Activated CD8-positive, alpha-beta memory T cell treated with anti-CD3 and anti-CD28 coated beads, Interleukin-2, amount 50 U/mL, for 24 hours (primary cell): ENCODE data around the gene MED22.
A peak's percentile ranks its signal among the peaks of the same experiment; 100 is the strongest.
"Not testable (repeated sequence)": the region's sequence is repeated elsewhere in the genome, so short reads cannot be mapped to it uniquely, and the experiment has no call there.

Experiments used
- DNase-seq: peaks from one replicate; pipeline ENCODE4 v3.0.0-alpha.2; 2020; ENCODE audit errors: extremely low read depth

The MED22 gene

DNA sequence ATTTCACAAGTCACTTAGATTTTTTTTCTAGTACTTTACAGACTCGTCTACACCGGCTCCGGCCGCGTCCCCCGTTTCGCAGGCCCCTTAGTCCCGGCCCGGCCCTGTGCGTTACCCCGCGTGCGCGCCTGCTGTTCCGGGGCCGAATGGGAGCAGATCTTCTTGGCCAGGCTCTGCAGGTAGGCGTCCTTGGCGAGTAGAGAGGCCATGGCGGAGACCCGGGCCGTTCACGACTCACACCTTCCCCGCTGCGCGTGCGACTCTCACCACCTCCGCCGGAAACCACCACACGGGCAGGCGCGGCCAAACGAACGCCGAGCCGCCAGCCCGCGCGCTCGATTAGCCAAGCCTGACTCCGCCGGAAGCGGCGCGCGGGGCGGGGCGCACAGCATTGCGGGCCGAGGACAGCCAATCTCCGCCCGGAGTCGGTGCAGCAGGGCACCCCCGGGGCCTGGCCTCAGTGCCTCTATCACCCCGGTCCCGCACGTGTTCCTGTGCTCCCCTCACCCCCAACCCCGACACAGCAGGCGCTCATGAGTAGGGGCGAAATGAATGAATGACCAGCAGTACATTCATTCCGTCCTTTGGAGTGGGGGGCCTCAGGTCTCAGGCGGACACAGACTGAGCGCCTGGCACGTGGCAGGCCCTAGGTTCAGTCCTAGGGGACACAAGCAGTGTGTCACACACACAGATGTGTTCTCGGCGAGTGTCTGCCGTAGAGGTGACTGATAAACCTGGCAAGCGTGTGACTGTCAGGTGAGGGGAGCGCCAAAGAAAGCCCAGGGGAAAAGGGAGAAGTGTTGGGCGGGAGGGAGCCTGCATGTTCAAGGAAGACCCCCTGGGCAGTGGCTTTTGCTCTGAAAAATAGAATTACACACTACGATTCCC lies 11.8 kb downstream of the MED22 start, which contains the start of gene SURF6:
SURF6 (minus strand) TSS at position 265 of the 888 bp plus-strand sequence; CDS start at position 209, 56 bp downstream.
- peak; percentile 84 for DNase-seq

DNA sequence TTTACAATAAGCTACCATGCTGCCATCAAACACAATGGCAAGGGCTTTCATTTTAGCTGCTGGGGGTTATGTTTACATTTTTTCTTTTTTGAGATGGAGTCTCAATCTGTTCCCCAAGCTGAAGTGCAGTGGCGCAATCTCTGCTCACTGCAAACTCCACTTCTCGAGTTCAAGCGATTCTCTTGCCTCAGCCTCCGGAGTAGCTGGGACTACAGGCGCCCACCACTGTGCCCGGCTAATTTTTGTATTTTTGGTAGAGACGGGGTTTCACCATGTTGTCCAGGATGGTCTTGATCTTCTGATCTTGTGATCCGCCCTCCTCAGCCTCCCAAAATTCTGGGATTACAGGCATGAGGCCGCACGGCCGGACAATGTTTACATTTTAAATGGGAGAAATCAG lies 13.0 kb downstream of the MED22 start:
- not testable (repeated sequence) for DNase-seq

DNA sequence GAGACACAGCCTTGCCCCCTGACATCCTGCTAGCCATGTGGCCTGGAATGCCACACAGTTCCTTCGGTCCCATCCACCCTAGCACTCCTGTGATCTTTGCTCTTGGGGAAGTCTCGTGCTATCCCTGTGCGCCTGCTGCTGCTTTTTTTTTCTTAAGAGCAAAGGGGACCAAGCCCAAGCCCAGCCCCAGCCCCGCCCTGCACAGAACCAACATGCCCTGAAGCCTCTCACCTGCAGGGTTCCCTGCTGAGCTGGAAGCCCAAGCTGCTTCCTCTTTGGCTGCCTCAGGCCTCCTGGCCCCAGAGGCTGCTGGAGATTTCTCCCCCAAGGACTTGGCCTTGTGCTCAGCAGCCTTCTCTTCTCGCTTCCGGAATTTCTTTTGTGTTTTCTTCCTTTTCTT lies 13.8 kb downstream of the MED22 start:
- no peak for DNase-seq

DNA sequence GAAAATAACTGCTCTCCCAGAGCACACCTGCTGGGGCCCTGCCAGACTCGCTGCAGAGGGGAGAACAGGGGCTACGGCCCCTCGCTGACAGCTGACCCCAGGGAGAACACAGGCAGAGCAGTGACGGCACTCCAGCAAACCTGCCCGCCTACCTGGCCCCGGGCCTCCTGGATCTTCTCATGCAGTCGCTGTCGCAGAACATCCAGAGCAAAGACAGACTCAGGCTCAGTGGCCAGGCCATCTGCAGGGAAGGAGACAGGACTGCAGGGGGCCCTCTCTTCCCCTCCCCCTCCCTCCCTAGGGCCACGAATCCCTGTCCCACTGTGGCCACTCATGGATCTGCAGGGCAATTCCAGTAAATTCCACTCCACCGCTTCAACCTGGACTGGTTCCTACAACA lies 14.4 kb downstream of the MED22 start:
- DNase-seq = no peak

DNA sequence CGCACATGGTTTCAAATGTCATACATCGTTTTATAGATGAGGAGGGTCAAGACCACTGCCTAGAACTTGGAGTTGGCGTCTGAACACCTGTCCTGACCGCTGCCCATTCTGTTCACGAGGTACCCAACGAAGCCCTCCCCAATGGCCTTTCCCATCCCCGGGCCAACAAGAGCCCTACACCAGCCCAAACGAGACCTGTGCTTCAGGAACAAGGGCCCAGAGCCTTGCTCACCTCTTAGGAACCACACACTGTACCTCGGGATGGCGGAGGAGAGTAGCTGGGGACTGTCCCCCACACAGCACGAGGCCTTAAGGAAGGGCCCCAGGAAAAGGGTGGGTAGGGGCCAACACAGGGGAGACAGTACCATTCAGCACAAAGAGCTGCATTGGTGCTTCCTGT lies 14.9 kb downstream of the MED22 start:
- no peak for DNase-seq

DNA sequence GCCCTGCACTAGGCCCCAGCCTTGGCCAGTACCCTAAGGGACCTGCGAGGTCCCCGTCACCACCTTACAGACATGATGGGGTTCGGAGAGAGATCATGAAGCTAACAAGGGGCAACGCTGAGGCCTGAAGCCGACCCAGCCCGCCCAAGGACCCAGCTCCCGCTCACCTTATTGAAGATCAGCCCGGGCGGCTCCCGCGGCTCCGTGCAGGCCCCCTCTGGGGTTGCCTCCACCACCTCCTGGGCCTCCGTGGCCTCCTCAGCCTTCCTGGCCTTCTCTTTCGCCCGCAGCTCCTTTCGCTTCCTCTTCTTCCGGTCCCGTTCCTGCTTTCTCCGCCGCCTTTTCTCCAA lies 15.6 kb downstream of the MED22 start:
- DNase-seq = no peak

DNA sequence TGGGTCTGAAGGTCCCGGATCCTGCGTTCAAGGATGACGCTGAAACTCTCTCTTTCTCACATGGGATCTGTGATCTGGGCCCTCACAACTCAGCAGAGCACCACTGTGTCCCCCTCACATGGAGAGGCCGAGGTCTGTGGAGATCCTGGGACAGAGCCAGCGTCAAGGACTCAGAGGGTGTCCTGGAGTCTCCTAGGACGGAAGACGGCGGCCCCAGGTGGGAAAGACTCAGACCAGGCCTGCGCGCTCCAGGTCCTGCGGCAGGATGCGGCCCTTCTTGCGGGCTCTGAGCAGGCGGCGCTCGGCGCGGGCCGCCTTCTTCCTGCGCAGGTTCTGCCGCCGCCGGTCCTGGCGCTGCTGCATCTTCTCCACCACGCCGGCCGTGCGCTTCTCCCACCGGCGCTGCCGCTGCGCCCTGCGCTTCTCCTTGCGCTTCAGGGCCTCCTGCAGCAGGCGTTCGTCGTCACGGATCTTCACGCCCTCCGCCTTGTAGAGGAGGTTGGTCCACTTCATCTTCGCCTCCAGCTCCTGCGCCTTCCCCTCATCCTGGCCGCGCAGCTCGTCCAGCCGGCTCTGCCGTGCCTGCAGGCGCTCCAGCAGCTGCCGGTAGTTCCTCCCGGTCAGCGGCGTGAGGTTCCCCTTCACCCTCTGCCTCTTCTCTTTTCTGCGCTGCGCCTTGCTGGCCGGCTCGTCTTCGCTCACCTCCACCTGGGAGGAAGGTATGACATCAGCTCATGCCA lies 16.1 kb downstream of the MED22 start:
- DNase-seq = no peak

DNA sequence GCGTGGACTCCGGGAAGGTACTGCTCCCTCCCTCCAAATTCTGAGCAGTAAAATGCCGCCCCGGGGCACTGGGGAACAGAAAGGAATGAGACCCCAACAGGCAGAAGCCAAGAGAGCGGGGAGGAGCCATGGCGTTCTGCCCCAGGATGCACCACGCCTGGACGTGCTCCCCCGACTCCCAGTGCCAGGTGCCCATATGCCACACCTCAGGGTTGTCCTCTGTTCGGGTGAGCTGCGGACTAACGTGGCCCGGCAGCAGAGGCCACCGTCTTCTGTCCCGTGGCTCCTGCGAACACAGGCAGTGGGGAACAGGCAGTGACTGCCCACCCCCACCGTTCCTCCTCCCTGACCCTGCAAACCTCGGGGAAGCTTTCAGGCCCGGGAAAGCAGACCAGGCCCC lies 16.7 kb downstream of the MED22 start:
- no peak for DNase-seq

DNA sequence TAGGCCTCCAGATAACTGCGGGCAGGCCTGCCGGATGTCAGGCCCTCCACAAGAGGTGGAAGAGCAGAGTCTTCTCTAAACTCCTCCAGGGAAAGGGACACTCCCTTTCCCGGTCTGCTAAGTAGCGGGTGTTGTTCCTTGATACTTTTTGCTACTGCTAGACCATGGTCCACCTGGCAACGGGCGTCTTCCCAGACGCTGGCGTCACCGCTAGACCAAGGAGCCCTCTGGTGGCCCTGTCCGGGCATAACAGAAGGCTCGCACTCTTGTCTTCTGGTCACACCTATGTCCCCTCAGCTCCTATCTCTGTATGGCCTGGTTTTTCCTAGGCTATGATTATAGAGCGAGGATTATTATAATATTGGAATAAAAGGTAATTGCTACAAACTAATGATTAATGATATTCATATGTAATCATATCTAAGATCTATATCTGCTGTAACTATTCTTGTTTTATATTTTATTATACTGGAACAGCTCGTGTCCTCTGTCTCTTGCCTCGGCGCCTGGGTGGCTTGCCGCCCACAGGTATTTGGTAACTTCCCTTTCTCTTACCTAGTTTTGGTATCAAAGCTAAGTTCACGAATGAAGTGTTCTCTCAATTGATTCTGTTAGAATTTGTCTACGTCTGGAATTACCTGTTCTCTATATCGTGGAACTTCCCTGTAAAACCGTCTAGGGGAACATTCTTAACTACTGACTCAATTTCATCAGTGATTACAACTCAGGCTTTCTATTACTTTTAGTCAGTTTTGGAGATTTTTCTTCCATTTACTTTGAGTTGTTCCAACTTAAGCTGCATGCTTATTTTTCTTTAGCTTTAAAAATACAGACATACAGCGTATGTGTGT lies 18.4 kb downstream of the MED22 start:
- DNase-seq = not testable (repeated sequence)

DNA sequence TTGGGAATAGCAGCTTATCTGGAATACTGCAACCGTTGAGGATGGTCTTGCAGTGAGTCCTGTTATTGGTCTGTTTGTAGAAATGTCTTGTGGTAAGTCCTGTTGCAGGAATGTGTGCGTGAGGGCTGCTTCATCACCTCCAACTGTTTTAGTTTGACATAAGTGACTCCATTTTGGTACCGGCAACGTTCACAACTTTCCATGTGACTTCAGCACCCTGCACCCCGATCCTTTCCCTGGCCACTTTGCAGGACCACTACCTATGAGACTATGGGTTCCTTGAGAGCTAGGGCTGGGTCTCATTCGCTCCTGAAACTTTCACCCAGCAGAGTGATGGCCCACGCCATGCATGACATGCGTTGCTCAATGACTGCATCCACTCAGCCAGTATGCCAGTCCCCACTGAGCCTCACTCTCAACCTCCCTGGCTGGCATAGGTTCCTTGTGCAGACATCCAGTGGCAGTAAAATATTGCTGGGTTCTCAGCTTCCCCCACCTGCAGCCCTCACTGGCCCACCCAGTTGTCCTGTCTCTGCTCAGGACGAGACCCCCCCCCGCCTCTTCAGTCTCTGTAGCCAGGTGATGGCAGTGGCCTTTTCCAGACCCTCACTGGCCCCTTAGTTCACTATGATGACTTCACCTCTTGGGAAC lies 20.0 kb downstream of the MED22 start:
- no peak for DNase-seq

DNA sequence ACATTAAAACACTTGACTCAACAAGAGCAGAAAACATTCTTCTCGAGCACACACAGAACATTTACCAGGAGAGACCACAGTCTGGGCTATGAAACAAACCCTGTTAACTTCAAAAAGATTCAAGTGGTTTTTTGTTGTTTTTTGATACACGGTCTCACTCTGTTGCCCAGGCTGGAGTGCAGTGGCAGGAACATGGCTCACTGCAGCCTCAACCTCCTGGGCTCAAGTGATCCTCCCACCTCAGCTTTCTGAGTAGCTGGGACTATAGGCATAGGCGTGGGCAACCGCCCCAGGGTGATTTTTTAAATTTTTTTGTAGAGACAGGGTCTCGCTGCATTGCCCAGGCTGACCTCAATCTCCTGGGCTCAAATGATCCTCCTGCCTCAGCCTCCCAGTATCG lies 20.9 kb downstream of the MED22 start:
- not testable (repeated sequence) for DNase-seq

DNA sequence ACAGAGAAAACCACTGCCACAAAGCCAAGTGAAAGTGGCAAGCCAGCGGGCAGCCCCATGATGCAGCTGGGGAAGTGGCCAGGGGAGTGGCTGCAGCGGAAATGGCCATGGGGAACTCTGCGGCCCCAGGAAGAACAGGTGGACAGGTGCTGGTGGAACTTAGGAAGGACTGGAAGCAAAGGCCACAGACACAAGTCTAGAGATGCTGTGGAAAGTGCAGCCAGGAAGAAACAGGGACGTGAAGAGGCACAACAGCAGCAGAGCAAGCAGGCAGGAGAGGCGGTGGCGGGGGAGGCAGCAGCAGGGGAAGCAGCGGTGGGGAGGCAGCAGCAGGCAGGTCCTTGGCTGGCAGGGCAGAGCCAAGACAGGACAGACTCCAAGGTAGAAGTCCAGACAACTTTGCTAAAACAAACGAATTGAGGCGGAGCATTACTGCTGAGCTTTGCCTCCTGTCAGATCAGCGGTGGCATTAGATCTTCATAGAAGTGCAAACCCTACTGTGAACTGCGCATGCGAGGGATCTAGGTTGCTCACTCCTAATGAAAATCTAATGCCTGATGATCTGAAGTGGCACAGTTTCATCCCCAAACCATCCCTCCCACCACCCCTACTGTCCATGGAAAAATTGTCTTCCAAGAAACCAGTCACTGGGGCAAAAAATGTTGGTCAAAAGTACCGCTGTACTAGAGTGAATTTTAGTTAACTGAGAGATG lies 23.8 kb downstream of the MED22 start:
- DNase-seq = no peak

DNA sequence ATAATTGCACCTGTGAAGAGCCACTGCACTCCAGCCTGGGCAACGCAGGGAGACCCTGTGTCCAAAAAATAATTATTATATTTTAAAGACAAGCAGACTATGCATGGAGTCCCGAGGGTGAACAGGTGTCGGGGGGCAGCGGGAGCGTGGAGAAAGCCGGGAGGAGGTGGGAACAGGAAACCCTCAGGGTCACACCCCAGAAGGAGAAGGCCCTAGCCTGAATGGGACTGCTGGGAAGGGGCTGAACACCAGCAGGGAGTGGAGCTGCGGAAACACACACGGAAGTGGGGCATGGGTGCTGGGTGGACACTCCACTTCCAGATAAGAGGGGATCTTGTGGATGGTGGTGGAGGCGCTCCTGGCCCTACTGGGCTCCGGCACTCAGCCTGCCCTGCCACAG lies 24.7 kb downstream of the MED22 start:
- DNase-seq = no peak

DNA sequence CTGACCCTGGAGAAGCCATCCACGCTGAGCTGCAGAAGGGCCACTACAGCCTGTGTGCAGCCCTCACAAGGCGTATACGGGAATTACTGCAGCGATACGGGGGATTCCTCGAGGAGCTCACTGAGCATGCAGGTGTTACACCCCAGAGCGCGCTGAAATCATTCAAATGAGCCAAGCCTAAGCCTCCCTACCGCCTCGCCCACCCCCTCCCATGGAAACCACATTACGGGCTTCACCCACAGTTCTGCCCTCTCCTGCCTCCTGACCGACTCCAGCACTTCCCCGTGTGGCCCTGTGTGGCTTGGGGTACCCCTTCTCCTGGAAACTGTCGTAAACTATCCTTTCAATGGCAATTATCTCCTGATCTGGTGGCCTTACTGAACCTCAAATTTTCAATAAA lies 25.2 kb downstream of the MED22 start:
- no peak for DNase-seq

DNA sequence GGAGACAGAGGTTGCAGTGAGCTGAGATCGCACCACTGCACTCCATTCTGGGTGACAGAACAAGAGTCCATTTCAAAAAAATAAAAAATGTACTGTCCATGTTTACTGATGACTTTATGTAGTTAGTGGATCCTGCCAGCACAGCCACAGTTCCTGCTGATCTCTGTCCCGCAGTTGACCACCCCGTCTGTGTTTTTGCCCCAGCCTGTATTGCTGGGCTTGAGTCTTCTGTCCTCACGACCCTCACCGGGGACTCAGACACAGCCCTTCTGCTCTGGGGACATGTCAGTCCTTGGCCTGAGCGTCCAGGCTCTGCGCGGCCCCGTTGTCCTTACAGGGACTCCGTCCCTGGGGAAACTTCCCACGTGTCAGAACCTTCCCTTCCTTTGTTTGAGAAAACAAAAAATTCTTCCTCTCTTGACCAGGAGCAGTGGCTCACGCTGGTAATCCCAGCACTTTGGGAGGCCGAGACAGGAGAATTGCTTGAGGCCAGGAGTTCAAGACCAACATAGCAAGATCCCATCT lies 26.5 kb downstream of the MED22 start:
- DNase-seq = no peak

DNA sequence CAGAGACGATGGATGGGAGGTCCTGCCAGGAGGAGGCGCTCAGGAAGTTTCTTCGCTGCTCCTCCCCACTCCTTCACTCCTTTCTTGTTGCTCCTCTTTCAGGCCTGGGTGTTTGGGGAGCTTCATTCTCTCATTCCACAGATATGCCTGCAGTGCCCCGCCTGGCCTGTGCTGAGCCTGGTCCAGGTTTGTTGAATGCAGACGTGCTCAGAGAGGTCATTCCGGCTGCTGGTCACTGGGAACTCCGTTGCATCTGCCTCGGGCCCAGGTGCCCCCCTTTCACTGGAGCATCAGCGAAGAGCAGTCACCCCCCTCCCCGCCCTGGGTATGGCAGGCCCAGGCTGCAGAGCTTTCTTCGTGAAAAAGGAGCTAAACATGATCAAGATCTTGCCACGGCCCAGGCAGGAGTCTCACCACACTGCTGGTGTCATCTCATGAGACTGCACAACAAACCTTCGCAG lies 27.5 kb downstream of the MED22 start:
- no peak for DNase-seq

DNA sequence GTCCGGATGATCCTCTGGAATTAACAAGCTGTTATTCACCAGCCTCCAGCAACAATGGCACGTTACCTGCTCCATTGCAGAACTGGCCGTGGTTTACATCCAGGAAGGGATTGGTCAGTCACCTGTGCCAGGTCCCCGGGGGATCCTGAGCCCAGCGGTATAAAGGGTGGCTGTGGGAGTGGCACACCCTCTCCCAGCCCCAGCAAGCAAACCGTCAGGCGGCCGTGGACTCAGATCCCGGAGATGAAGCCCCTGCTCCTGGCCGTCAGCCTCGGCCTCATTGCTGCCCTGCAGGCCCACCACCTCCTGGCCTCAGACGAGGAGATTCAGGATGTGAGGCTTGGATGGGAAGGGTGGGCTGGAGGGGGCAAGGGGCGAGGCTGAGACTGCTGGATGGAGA lies 30.4 kb downstream of the MED22 start:
- not testable (repeated sequence) for DNase-seq

DNA sequence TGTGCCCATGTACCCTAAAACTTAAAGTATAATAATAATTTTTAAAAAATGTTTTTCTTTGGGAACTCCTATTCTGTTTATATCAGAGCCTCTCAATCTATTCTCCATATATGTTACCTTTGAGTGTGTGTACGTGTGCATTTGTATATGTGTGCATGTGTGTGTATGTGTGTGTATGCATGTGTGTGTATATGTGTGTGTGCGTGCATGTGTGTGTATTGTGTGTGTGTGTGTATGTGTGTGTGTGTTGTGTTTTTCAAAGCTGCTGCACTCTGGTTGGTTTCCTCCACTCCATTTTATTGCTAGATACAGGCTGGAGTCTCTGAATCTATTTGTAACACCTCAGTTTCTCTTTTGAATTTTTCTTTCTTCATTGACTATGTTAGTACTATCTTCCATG lies 31.9 kb downstream of the MED22 start:
- DNase-seq = no peak

DNA sequence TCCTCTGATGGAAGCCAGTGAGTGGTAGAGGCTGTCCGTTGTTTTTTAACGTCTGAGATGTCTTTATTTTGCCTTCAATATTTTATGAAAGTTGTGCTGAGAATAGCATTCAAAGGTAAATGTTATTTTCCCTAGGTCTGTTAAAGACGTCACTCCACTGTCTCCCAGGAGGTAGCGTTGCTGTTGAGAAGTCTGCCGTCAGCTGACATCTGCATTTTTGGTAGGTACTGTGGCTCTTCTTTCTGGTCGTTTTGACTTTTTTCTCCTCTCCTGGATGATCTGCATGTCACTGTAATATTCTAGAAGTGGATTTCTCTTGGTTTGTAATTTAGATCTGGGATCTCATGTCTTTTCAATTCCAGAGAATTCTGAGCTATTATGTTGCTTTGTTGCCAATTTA lies 38.3 kb downstream of the MED22 start:
- DNase-seq = no peak

DNA sequence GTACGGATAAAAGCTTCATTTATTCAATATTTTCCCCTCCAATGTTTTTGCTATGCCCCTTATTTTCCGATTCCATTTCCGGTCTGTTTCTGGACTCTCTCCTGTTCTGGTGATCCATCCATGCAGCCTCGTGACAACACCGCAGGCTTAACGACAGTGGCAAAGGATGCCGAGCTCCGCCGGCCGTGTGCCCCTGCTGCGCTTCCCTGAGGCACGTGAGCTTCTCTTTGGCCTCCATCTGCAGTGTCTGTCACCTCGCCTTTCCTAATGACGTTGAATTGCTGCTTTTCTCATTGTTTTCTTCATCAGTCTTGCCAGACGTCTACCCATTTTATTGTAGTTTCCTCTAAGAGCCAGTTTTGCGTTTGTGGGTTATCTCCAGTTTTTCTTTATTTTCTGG lies 40.6 kb downstream of the MED22 start:
- no peak for DNase-seq
